SU-DHL-6 (cell line): ENCODE results near the gene TESPA1.

ENCODE experiments used
- H2AFZ ChIP-seq: fragments of 200-600 bp; sonication (generic); 2 replicates; pipeline ENCODE4 v1.6.1; 2014; ENCODE audit warnings: low read depth, mild to moderate bottlenecking, moderate library complexity, mixed read lengths, antibody characterized with exemption, low read length; ENCODE audit not compliant: severe bottlenecking
- H3F3A ChIP-seq: fragments of 200-600 bp; shearing (Covaris generic); 2 replicates; pipeline ENCODE4 v1.6.0; 2016; ENCODE audit warnings: antibody characterized with exemption, mild to moderate bottlenecking; ENCODE audit not compliant: insufficient read depth
- H3K27ac ChIP-seq: fragments of 200-600 bp; sonication (generic); 2 replicates; pipeline ENCODE4 v1.5.1; 2016; ENCODE audit warnings: low read depth, mild to moderate bottlenecking, low read length, moderate library complexity, mixed read lengths
- H3K27me3 ChIP-seq: fragments of 200-600 bp; sonication (generic), shearing (Covaris generic); 2 replicates; pipeline ENCODE4 v1.6.0; 2014; ENCODE audit warnings: mild to moderate bottlenecking, low read length
- H3K36me3 ChIP-seq: fragments of 200-600 bp; sonication (generic); 2 replicates; pipeline ENCODE4 v1.6.1; 2014; ENCODE audit warnings: mild to moderate bottlenecking, low read length, mixed read lengths
- H3K4me2 ChIP-seq: fragments of 300-600, 200-600 bp; shearing (Covaris generic), sonication (generic); 2 replicates; pipeline ENCODE4 v1.6.0; 2014; ENCODE audit warnings: low read length, low read depth, mild to moderate bottlenecking; ENCODE audit not compliant: poor library complexity, severe bottlenecking
- H3K4me3 ChIP-seq: fragments of 200-600 bp; sonication (generic); 2 replicates; pipeline ENCODE4 v1.5.1; 2014; ENCODE audit warnings: antibody characterized with exemption, low read length, mild to moderate bottlenecking, mixed read lengths; ENCODE audit not compliant: insufficient read depth, poor library complexity, severe bottlenecking
- H3K79me2 ChIP-seq: fragments of 200-600 bp; sonication (generic); 2 replicates; pipeline ENCODE4 v1.6.1; 2014; ENCODE audit warnings: mild to moderate bottlenecking, low read length, moderate library complexity; ENCODE audit not compliant: insufficient read depth
- H3K9ac ChIP-seq: fragments of 200-600 bp; sonication (generic); 2 replicates; pipeline ENCODE4 v1.7.0; 2014; ENCODE audit warnings: mild to moderate bottlenecking, low read length
- H3K9me2 ChIP-seq: fragments of 200-600 bp; sonication (generic); replicated peaks from 2 replicates; pipeline ENCODE4 v1.6.1; 2014; ENCODE audit warnings: low read length; ENCODE audit not compliant: insufficient read depth
- H3K9me3 ChIP-seq: fragments of 200-600 bp; sonication (generic); 2 replicates; pipeline ENCODE4 v1.6.1; 2014; ENCODE audit warnings: low read length, mixed read lengths; ENCODE audit not compliant: insufficient read depth
- H4K20me1 ChIP-seq: fragments of 200-600 bp; sonication (generic); 2 replicates; pipeline ENCODE4 v1.6.1; 2014; ENCODE audit warnings: low read depth, mild to moderate bottlenecking, antibody characterized with exemption, low read length, moderate library complexity, mixed read lengths
- EZH2phosphoT487 ChIP-seq: fragments of 200-600 bp; sonication (generic), shearing (Covaris generic); conservative IDR thresholded peaks from 2 replicates; pipeline ENCODE4 v1.6.1; 2018; ENCODE audit warnings: mild to moderate bottlenecking, antibody characterized with exemption, low read length, moderate library complexity, mixed read lengths
- TF ChIP-seq, protein P1 (sequence below): fragments of 200-600 bp; sonication (generic); IDR thresholded peaks from one replicate; pipeline ENCODE4 v1.5.1; 2017; ENCODE audit warnings: antibody characterized with exemption, mild to moderate bottlenecking, low read length, moderate library complexity; ENCODE audit not compliant: insufficient read depth, poor library complexity, severe bottlenecking

TESPA1 gene

DNA sequence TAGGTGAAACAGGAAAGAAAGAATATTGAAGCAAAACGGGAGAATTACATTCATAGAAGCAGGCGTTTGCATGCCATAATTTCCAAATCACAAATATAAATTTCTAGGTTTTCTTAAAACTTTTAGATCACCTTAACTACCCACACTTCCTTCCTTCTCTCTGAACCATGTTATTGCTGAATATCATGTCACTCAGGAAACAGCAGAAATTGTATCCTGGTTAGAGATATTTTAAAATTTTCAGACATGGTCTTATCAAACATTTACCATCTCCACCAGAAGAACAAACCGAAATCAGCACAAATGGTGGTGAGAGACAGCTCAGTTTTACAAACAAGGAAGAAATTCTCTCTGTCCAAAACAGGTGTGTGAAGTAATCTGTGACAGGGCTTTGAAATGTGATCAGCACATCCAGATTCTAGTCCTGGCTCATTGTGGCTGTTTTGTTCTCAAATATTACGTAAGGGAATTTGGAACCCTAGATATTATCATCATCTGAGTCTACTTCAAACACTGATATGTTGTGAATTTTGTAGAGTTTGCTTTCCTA, 16.3 kb downstream of the TESPA1 start:
- H3K4me2 ChIP-seq: no peak overlapping the region
- no peaks in the 10 kb centered on the region for H4K20me1 ChIP-seq
- no peaks in the 10 kb centered on the region for H3F3A ChIP-seq
- no peak overlapping the region for H3K9ac ChIP-seq
- no peak overlapping the region for H3K4me3 ChIP-seq
- H3K27ac ChIP-seq: no peak overlapping the region
- no peak overlapping the region for H2AFZ ChIP-seq
- H3K9me3 ChIP-seq: no peaks in the 10 kb centered on the region
- 0 out of 2 replicates have a peak, but pooled peaks cover 8% of the 10 kb centered on the region for H3K36me3 ChIP-seq
- H3K79me2 ChIP-seq: no peaks in the 10 kb centered on the region
- H3K9me2 ChIP-seq: no peaks in the 10 kb centered on the region
- H3K27me3 ChIP-seq: no peaks in the 10 kb centered on the region
- TF ChIP-seq, protein P1, sequence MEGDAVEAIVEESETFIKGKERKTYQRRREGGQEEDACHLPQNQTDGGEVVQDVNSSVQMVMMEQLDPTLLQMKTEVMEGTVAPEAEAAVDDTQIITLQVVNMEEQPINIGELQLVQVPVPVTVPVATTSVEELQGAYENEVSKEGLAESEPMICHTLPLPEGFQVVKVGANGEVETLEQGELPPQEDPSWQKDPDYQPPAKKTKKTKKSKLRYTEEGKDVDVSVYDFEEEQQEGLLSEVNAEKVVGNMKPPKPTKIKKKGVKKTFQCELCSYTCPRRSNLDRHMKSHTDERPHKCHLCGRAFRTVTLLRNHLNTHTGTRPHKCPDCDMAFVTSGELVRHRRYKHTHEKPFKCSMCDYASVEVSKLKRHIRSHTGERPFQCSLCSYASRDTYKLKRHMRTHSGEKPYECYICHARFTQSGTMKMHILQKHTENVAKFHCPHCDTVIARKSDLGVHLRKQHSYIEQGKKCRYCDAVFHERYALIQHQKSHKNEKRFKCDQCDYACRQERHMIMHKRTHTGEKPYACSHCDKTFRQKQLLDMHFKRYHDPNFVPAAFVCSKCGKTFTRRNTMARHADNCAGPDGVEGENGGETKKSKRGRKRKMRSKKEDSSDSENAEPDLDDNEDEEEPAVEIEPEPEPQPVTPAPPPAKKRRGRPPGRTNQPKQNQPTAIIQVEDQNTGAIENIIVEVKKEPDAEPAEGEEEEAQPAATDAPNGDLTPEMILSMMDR: no peak
- no peak for TF ChIP-seq EZH2phosphoT487

DNA sequence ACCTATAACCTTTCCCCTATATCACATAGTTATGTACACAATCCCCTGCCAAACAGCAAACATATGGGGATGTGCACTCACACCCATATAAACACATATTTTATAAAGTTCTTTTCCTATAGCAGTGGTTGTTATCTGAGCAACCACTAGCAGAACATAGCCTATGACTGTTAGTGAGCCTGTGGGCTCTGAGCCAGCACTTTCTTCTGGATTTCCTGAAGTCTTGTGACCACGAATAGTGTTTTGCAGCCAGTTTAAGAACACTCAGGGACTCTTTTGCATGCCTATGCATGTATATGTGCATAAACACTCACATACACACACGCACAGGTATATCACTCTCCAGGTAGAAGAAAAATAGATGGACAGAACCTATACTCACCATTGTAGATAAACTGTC, 17.1 kb downstream of the TESPA1 start:
- H4K20me1 ChIP-seq: no peaks in the 10 kb centered on the region
- no peak for TF ChIP-seq EZH2phosphoT487
- TF ChIP-seq, protein P1: no peak
- no peak overlapping the region for H3K4me3 ChIP-seq
- H3K27ac ChIP-seq: no peak overlapping the region
- no peaks in the 10 kb centered on the region for H3K9me2 ChIP-seq
- H3K79me2 ChIP-seq: no peaks in the 10 kb centered on the region
- H2AFZ ChIP-seq: no peak overlapping the region
- H3K36me3 ChIP-seq: 0 out of 2 replicates have a peak, but pooled peaks cover 5% of the 10 kb centered on the region
- H3K9me3 ChIP-seq: no peaks in the 10 kb centered on the region
- no peaks in the 10 kb centered on the region for H3K27me3 ChIP-seq
- no peak overlapping the region for H3K4me2 ChIP-seq
- no peaks in the 10 kb centered on the region for H3F3A ChIP-seq
- H3K9ac ChIP-seq: no peak overlapping the region

- no peak overlapping the region for H3K4me3 ChIP-seq
- no peaks in the 10 kb centered on the region for H3K9me2 ChIP-seq
- H3F3A ChIP-seq: no peaks in the 10 kb centered on the region
- no peaks in the 10 kb centered on the region for H3K79me2 ChIP-seq
- H4K20me1 ChIP-seq: no peaks in the 10 kb centered on the region
- TF ChIP-seq EZH2phosphoT487: no peak
- TF ChIP-seq, protein P1: no peak
- H3K36me3 ChIP-seq: no peaks in the 10 kb centered on the region
- no peak overlapping the region for H3K4me2 ChIP-seq
- H3K27me3 ChIP-seq: no peaks in the 10 kb centered on the region
- no peaks in the 10 kb centered on the region for H3K9me3 ChIP-seq
- H3K9ac ChIP-seq: no peak overlapping the region
- no peak overlapping the region for H2AFZ ChIP-seq
- H3K27ac ChIP-seq: no peak overlapping the region
Observed at GRCh38 chr12:54961190-54961589, 23.4 kb downstream of the TESPA1 start.
